Astrocyte of the spinal cord (primary cell): ENCODE measurements around the gene SLC8A1.

ENCODE experiments used
- DNase-seq: peaks from one replicate; pipeline ENCODE4 v3.0.0; 2011; ENCODE audit warnings: low read depth, low spot score
- H3K4me3 ChIP-seq: 2 replicates; pipeline ENCODE4 v1.5.1; 2011; ENCODE audit warnings: low read depth, mild to moderate bottlenecking, low read length, moderate library complexity
- CTCF ChIP-seq: IDR thresholded peaks from 2 replicates; pipeline ENCODE4 v1.5.1; 2012; ENCODE audit warnings: low read depth, mild to moderate bottlenecking, low read length, inconsistent platforms
- in situ Hi-C: cut with HindIII; loops from 2 replicates; pipeline ENCODE4 v1.10.0; 2017; ENCODE audit warnings: low sequenced_read_pairs

The SLC8A1 gene

GRCh38 chr2:40126006-40126405 lies 325.9 kb downstream of the SLC8A1 start:
- DNase-seq: no peak
- no peak overlapping the region for H3K4me3 ChIP-seq
- TF ChIP-seq CTCF: no peak
- in situ Hi-C loops: no loop called here

DNA sequence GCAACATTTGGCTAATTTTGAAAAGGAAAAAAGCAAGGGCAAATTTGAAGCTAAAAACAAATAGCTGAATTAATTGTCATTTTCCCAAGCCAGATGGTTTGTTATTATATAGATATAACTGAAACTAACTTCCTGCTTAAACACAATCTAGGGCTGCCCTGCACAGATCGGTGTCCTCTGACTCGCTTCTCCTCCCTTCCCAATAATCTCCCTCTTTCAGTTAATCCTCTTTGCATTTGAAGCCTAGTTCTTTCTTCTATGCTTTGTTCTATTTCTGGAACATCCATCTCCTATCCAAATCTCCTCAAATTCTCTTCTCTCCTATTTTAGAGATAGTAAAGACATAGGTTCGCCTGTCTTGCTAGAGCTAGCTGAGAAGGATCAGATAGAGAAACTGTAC lies 328.1 kb downstream of the SLC8A1 start:
- no peak overlapping the region for H3K4me3 ChIP-seq
- no peak for DNase-seq
- TF ChIP-seq CTCF: no peak
- in situ Hi-C loops: no loop called here

DNA sequence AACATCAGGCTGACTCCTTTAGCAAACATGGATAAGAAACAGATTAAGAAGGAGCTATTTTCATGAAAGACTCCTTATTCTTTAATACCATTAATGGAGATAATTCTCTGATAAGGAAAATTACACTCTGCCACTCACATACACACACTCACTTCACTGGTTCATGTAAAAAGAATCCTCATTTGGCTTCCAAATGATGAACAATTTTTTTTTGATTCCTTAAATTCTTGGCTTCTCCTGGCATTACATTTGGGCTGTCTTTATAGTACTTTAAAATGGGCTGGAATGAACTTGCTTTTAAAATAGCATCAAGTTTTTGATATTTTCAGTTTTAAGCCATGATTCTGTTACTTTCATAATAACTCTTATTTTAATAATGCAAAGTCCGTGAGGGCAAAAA lies 328.6 kb downstream of the SLC8A1 start:
- TF ChIP-seq CTCF: no peak
- H3K4me3 ChIP-seq: no peak overlapping the region
- in situ Hi-C loops: no loop called here
- DNase-seq: no peak

DNA sequence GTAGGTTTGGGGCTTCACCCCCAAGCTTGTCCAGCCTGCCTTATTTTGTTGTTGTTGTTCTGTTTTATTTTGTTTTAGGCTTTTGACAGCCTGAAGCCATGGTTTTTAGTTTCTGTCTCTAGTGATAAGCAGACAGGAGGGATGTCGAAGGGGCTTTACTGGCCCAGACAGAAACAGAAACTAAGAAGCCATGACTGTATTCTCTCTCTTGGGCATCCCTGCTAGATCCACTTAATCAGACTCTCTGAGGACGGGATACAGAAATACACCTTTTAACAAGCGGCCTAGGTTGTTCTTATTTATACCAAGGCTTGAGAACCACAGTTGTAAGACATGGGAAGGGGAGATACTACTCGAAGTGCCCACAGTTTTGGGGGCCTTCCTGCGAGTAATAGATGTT lies 330.9 kb downstream of the SLC8A1 start:
- no peak for TF ChIP-seq CTCF
- no peak overlapping the region for H3K4me3 ChIP-seq
- no peak for DNase-seq
- in situ Hi-C loops: no loop called here

- no peak overlapping the region for H3K4me3 ChIP-seq
- no peak for DNase-seq
- in situ Hi-C loops: no loop called here
- TF ChIP-seq CTCF: no peak
These were observed 331.9 kb downstream of the SLC8A1 start for GRCh38 chr2:40120026-40120425.

DNA sequence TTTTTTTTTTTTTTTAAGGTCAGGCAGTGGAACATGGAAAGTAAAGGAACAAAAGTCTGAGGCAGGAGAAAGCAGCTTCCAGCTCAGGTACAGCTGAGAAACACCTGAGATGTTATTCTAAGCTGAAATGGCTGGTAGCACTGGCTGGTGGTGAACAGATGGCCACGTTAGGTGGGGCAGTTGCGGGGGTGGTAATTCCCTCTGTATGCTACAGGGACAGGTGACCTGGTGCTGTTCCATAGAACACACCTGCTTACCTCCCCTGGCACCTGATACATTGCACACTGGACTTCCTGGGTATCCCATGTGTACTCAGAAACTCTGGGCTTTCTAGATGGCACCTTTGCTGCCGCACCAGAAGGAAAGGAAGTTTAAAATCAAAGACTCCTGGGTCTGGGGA lies 333.3 kb downstream of the SLC8A1 start:
- DNase-seq: no peak
- H3K4me3 ChIP-seq: no peak overlapping the region
- in situ Hi-C loops: no loop called here
- TF ChIP-seq CTCF: no peak

DNA sequence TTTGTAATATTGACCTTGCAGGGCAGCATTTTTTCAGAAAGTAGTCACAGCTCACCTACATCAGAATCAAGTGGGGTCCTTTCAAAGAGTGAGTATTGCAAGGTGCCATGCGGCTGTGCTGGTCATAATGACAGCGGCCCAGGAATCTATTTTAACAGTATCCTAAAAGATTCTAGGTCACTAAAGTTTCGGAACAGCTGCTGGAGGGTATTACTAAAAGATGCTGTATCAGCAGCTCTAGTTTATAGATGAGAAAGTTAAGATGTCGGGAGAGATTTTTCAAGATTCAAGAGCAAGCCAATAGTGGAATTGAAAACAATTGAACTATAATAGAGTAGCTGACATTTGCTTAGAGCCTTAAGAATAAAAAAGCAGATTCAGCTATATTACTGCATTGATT lies 336.0 kb downstream of the SLC8A1 start:
- in situ Hi-C loops: no loop called here
- DNase-seq: no peak
- H3K4me3 ChIP-seq: no peak overlapping the region
- no peak for TF ChIP-seq CTCF
